ENCODE data around the gene TNC.

DNA sequence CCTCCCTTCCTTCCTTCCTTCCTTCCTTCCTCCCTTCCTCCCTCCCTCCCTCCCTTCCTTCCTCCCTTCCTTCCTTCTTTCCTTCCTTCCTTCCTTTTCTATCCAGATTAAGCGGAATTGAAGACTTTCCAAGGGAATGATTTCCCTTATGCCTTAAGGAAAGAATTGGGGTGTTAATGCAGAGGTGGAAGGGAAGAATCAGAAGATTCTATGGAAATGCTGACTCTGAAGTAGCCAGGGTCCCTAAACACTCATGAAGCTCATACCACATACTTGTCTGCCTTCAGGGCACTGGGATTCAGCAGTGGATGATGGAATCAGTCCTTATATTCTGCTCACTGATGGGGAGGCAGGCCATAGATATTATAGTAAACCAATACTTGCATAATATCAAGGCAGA lies 48.2 kb downstream of the TNC start:
- TF ChIP-seq, protein P1, sequence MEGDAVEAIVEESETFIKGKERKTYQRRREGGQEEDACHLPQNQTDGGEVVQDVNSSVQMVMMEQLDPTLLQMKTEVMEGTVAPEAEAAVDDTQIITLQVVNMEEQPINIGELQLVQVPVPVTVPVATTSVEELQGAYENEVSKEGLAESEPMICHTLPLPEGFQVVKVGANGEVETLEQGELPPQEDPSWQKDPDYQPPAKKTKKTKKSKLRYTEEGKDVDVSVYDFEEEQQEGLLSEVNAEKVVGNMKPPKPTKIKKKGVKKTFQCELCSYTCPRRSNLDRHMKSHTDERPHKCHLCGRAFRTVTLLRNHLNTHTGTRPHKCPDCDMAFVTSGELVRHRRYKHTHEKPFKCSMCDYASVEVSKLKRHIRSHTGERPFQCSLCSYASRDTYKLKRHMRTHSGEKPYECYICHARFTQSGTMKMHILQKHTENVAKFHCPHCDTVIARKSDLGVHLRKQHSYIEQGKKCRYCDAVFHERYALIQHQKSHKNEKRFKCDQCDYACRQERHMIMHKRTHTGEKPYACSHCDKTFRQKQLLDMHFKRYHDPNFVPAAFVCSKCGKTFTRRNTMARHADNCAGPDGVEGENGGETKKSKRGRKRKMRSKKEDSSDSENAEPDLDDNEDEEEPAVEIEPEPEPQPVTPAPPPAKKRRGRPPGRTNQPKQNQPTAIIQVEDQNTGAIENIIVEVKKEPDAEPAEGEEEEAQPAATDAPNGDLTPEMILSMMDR (IDR thresholded peaks at IDR 0.05), result no peak
- TF ChIP-seq POLR2A (IDR thresholded peaks at IDR 0.05), result no peak

All from right lobe of liver (tissue), 4 donors.